Measurements from ENCODE around the gene RAPGEF6.

DNA sequence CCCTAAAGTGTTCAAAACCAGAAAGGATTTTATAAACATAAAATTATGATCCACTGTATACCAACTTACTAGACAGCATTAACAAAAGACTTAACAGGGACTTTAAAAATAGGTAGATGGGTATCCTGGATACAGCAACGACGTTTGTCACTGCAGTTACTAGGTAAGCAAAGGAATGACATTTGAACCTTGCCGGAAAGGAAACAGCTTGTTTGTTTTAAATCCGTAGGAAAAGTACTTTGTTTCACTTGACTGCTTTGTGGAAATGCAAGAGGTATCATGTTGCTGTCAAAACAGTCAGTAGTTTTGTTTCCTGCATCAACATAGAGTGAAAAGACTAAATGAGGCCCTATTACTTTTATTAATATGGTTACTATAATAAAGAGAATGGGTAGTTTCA, 248.2 kb downstream of the RAPGEF6 start:
- TF ChIP-seq, protein P1, sequence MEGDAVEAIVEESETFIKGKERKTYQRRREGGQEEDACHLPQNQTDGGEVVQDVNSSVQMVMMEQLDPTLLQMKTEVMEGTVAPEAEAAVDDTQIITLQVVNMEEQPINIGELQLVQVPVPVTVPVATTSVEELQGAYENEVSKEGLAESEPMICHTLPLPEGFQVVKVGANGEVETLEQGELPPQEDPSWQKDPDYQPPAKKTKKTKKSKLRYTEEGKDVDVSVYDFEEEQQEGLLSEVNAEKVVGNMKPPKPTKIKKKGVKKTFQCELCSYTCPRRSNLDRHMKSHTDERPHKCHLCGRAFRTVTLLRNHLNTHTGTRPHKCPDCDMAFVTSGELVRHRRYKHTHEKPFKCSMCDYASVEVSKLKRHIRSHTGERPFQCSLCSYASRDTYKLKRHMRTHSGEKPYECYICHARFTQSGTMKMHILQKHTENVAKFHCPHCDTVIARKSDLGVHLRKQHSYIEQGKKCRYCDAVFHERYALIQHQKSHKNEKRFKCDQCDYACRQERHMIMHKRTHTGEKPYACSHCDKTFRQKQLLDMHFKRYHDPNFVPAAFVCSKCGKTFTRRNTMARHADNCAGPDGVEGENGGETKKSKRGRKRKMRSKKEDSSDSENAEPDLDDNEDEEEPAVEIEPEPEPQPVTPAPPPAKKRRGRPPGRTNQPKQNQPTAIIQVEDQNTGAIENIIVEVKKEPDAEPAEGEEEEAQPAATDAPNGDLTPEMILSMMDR (conservative IDR thresholded peaks at IDR 0.05; ENCODE audit: low read depth, low read length): no peak
- TF ChIP-seq EZH2 (IDR thresholded peaks at IDR 0.05; ENCODE audit: low read length, unreplicated experiment): no peak
- TF ChIP-seq EZH2phosphoT487 (IDR thresholded peaks at IDR 0.05; ENCODE audit: borderline replicate concordance, low read length): no peak
